Calu3 (cell line): ENCODE results near the gene SMR3A. TPM values are rescaled to one million over a fixed set of nuclear protein-coding genes. Genes with fewer than 3 reads are reported as not detected.

Experiments
- BruUV-seq: library from RNA; stranded (reverse); fragments of 400-500 nt; replicated peaks from 2 replicates; lab custom pipeline; 2021; lab: Mats Ljungman, UMichigan
- CTCF ChIA-PET: fragments of 300-600 bp; sonication (Branson Sonifier 250); formaldehyde crosslinking; loops from one replicate; lab custom pipeline; 2022; ENCODE audit warnings: antibody characterized with exemption; lab: Charles Lee
- DNase-seq: peaks from one replicate; pipeline ENCODE4 v3.0.0; 2022
- H3K27ac Mint-ChIP-seq: one replicate; pipeline ENCODE4 v1.8.0; 2022; ENCODE audit warnings: mixed read lengths; ENCODE audit not compliant: unreplicated experiment
- H3K27me3 Mint-ChIP-seq: one replicate; pipeline ENCODE4 v1.8.0; 2022; ENCODE audit warnings: mixed read lengths; ENCODE audit not compliant: unreplicated experiment
- H3K36me3 Mint-ChIP-seq: one replicate; pipeline ENCODE4 v1.8.0; 2022; ENCODE audit warnings: mild to moderate bottlenecking, moderate library complexity, mixed read lengths; ENCODE audit not compliant: insufficient read depth, unreplicated experiment
- H3K4me1 Mint-ChIP-seq: one replicate; pipeline ENCODE4 v1.8.0; 2022; ENCODE audit warnings: mild to moderate bottlenecking, low read depth, mixed read lengths; ENCODE audit not compliant: unreplicated experiment
- H3K4me3 Mint-ChIP-seq: one replicate; pipeline ENCODE4 v1.8.0; 2022; ENCODE audit warnings: mild to moderate bottlenecking, low read depth, moderate library complexity, mixed read lengths; ENCODE audit not compliant: unreplicated experiment
- H3K9me3 Mint-ChIP-seq: one replicate; pipeline ENCODE4 v1.8.0; 2022; ENCODE audit warnings: low read depth, mixed read lengths; ENCODE audit not compliant: unreplicated experiment
- intact Hi-C: fragments of 100-400 bp; cut with micrococcal nuclease; formaldehyde crosslinking; loops from one replicate; pipeline ENCODE4 v1.10.0; 2022; ENCODE audit not compliant: unreplicated experiment
- total RNA-seq: library from RNA; stranded (reverse); gene quantifications from 2 replicates; pipeline ENCODE4 v1.2.3, GENCODE V29; 2022
- TF ChIP-seq, protein P1 (sequence below): fragments of 200-600 bp; IDR thresholded peaks from one replicate; pipeline ENCODE4 v1.8.0; 2022; ENCODE audit warnings: antibody characterized with exemption; ENCODE audit not compliant: unreplicated experiment

SMR3A gene
- total RNA-seq, 1 experiment from 2014 or later, result not detected

DNA sequence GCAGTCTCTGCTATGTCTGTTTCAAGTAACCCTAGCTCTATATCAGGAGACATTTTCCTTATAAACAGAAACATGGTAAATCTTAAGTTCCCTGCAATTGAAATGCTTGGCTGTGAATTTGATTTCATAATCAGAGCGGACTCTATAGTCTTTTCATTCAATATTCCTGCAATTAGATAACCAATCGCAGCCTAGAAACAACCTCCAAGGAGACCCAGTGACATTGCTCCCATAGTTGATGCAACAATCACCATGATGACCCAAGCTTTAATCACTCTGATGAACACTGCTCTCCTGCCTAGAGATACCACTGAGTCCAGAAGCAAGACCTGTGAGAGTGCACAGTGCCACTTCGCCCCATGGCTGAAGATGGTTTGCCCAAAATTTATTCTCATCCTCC is 25.9 kb upstream of the SMR3A start, which contains the start of gene CABS1:
CABS1 (plus strand) TSS at position 301 of the 400 bp plus-strand sequence; CDS start at position 360, 59 bp downstream.
- intact Hi-C loops, result no loop called here
- TF ChIP-seq, protein P1, sequence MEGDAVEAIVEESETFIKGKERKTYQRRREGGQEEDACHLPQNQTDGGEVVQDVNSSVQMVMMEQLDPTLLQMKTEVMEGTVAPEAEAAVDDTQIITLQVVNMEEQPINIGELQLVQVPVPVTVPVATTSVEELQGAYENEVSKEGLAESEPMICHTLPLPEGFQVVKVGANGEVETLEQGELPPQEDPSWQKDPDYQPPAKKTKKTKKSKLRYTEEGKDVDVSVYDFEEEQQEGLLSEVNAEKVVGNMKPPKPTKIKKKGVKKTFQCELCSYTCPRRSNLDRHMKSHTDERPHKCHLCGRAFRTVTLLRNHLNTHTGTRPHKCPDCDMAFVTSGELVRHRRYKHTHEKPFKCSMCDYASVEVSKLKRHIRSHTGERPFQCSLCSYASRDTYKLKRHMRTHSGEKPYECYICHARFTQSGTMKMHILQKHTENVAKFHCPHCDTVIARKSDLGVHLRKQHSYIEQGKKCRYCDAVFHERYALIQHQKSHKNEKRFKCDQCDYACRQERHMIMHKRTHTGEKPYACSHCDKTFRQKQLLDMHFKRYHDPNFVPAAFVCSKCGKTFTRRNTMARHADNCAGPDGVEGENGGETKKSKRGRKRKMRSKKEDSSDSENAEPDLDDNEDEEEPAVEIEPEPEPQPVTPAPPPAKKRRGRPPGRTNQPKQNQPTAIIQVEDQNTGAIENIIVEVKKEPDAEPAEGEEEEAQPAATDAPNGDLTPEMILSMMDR, result no peak
- no TSS peak for BruUV-seq
- CTCF ChIA-PET, result interaction anchor here (0.5 to 0.6 kb wide), 2 partner anchors 46 to 396 kb away, joined by 3 to 6 read pairs; no protein-coding TSS in a partner anchor
- DNase-seq, result no peak
- H3K27ac Mint-ChIP-seq, result no peak within 1 kb of the TSS
- peaks cover 12% of the 10 kb centered on the region for H3K27me3 Mint-ChIP-seq
- H3K36me3 Mint-ChIP-seq, result no peaks in the 10 kb centered on the region
- H3K9me3 Mint-ChIP-seq, result no peaks in the 10 kb centered on the region
- no peak within 1 kb of the TSS for H3K4me3 Mint-ChIP-seq
- H3K4me1 Mint-ChIP-seq, result no peaks in the 10 kb centered on the region

DNA sequence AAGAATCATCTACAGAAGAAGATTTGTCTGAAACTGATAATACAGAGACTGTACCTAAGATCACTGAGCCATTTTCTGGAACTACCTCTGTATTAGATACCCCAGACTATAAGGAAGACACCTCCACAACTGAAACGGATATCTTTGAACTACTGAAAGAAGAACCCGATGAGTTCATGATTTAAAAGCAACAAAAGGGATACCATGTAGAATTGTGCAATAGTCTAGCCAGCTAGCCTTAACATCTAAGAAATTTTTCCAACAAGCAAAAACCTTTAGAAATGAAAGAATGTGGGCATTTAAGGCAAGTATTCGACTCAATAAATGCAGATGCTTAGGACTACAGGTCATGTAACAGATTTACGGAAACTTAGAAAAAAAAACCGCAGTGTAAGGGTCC is 24.5 kb upstream of the SMR3A start:
- no peak overlapping the region for H3K27ac Mint-ChIP-seq
- CTCF ChIA-PET, result no interaction called here
- intact Hi-C loops, result no loop called here
- no TSS peak for BruUV-seq
- H3K36me3 Mint-ChIP-seq, result no peaks in the 10 kb centered on the region
- H3K27me3 Mint-ChIP-seq, result peaks cover 12% of the 10 kb centered on the region
- TF ChIP-seq, protein P1, result no peak
- no peak for DNase-seq
- no peak overlapping the region for H3K4me3 Mint-ChIP-seq
- H3K9me3 Mint-ChIP-seq, result no peaks in the 10 kb centered on the region
- no peaks in the 10 kb centered on the region for H3K4me1 Mint-ChIP-seq

DNA sequence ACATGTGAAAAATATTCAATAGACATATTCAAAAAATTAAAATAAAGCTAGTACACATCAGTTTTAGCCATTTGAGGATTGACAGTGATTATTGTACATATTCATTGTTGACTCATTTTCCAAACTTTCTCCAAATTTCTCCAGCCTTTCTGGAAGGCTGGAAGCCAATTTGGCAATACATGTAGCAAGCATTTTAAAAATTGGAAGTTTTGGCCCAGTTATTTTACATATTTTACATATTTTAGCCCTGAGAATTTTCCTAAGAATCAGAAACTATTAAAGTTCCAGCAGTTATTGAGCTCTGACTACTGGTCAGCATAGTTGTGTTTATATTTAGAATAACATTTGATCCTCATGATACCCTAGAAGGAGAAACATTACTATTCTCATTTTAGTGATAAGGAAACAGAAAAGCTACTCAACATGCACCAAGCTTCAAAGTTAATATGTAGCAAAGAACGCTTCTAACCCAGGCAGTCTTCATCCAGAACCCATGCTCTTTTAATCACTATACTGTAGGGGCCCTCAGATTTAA is 22.6 kb upstream of the SMR3A start:
- Mint-ChIP-seq H3K27ac (no peak overlapping the region), H3K4me3 (no peak overlapping the region), H3K27me3 (peaks cover 12% of the 10 kb centered on the region), H3K36me3 (no peaks in the 10 kb centered on the region), H3K9me3 (no peaks in the 10 kb centered on the region), H3K4me1 (no peaks in the 10 kb centered on the region)
- CTCF ChIA-PET, result no interaction called here
- BruUV-seq, result no TSS peak
- TF ChIP-seq, protein P1, result no peak
- no peak for DNase-seq
- intact Hi-C loops, result no loop called here

DNA sequence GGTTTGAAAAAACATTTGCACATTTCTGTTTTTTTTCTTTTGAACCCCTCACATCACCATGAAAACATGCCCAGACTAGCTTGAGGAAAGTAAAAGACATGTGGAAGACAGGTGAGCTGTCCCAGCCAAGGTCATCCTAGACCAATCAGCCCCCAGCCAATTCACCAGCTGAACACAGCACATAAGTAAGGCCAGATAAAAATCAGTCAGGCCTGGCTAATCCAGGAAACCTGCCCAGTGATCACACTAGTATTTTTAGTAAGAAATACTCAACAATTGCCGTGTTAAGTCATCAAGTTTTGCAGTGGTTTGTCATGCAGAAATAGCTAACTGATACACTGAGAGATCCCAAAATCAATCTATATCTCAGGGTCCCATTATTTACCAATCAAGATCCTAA is 4.4 kb upstream of the SMR3A start:
- CTCF ChIA-PET, result no interaction called here
- TF ChIP-seq, protein P1, result no peak
- Mint-ChIP-seq H3K4me1 (no peaks in the 10 kb centered on the region), H3K4me3 (no peak overlapping the region), H3K27ac (no peak overlapping the region), H3K27me3 (no peaks in the 10 kb centered on the region), H3K9me3 (no peaks in the 10 kb centered on the region), H3K36me3 (no peaks in the 10 kb centered on the region)
- BruUV-seq, result no TSS peak
- DNase-seq, result no peak
- intact Hi-C loops, result no loop called here
